SU-DHL-6 (cell line): Measurements from ENCODE around the gene OXLD1.

Experiments used
- EZH2phosphoT487 ChIP-seq: fragments of 200-600 bp; sonication (generic), shearing (Covaris generic); conservative IDR thresholded peaks from 2 replicates; pipeline ENCODE4 v1.6.1; 2018; ENCODE audit warnings: mild to moderate bottlenecking, antibody characterized with exemption, low read length, moderate library complexity, mixed read lengths
- TF ChIP-seq, protein P1 (sequence below): fragments of 200-600 bp; sonication (generic); IDR thresholded peaks from one replicate; pipeline ENCODE4 v1.5.1; 2017; ENCODE audit warnings: antibody characterized with exemption, mild to moderate bottlenecking, low read length, moderate library complexity; ENCODE audit not compliant: insufficient read depth, poor library complexity, severe bottlenecking

GRCh38 chr17:81714412-81715106 lies 48.2 kb upstream of the OXLD1 start:
- TF ChIP-seq, protein P1, sequence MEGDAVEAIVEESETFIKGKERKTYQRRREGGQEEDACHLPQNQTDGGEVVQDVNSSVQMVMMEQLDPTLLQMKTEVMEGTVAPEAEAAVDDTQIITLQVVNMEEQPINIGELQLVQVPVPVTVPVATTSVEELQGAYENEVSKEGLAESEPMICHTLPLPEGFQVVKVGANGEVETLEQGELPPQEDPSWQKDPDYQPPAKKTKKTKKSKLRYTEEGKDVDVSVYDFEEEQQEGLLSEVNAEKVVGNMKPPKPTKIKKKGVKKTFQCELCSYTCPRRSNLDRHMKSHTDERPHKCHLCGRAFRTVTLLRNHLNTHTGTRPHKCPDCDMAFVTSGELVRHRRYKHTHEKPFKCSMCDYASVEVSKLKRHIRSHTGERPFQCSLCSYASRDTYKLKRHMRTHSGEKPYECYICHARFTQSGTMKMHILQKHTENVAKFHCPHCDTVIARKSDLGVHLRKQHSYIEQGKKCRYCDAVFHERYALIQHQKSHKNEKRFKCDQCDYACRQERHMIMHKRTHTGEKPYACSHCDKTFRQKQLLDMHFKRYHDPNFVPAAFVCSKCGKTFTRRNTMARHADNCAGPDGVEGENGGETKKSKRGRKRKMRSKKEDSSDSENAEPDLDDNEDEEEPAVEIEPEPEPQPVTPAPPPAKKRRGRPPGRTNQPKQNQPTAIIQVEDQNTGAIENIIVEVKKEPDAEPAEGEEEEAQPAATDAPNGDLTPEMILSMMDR, result no peak
- no peak for TF ChIP-seq EZH2phosphoT487
